Measurements from ENCODE around the gene PRPF19. TPM values are rescaled to one million over a fixed set of nuclear protein-coding genes. Genes with fewer than 3 reads are reported as not detected.

PRPF19 gene
- total RNA-seq, 2 donors from 2014 or later, result 147 to 181 TPM

DNA sequence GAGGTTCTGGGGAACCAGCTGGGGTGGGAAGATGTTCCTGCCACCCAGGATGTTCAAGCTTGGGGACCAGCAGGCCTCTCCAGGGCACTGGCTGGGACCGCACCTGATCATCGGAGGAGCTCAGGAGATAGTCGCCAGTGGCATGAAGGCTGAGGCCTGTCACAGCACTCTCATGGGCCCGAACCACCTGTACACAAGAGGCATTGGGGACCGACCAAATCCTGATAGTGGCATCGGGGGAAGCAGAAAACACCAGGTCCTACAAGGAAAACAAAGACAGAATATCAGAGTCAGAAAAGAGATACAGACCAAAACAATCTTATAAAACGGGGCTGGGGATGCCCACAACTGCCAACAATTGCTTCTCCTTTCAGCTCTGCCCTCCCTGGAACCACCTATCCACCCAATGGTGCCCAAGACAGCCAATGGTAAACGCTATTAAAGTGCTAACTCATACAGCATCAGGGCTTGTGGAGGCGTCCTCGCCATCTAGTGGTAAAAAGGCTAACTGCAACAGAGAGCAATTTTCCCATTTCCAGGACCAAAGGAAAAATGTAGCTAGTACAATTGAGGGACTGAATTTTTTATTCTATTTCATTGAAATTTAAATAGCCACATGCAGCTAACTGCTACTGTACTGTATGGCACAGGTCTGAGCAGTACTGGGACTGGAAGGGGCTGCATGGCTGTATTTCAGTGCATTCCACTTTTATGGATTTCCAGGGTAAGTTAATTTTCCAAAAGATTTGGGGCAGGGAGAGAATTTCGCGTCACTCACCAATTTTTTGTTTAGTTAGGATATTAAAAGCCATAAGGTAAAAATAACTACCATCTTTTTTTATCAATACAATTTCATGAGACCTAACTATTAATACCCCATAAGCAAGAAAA, 7.1 kb downstream of the PRPF19 start:
- Histone ChIP-seq H3K9me3 (no peaks in the 10 kb centered on the region), H3K36me3 (peaks cover 21 to 42% of the 10 kb centered on the region in 2 donors), H3K27ac (peak overlapping the region in 1 of 2 donors; percentile 32), H3K4me3 (no peak overlapping the region), H3K4me1 (replicated peaks) (no peaks in the 10 kb centered on the region), H3K27me3 (replicated peaks; ENCODE audit: insufficient read depth) (no peaks in the 10 kb centered on the region)
- DNase-seq (ENCODE audit: low spot score), result peak; percentile 46
- no peak for TF ChIP-seq POLR2A (IDR thresholded peaks at IDR 0.05)
- TF ChIP-seq POLR2AphosphoS5 (IDR thresholded peaks at IDR 0.05), result peak; percentile 55
- TF ChIP-seq, protein P1, sequence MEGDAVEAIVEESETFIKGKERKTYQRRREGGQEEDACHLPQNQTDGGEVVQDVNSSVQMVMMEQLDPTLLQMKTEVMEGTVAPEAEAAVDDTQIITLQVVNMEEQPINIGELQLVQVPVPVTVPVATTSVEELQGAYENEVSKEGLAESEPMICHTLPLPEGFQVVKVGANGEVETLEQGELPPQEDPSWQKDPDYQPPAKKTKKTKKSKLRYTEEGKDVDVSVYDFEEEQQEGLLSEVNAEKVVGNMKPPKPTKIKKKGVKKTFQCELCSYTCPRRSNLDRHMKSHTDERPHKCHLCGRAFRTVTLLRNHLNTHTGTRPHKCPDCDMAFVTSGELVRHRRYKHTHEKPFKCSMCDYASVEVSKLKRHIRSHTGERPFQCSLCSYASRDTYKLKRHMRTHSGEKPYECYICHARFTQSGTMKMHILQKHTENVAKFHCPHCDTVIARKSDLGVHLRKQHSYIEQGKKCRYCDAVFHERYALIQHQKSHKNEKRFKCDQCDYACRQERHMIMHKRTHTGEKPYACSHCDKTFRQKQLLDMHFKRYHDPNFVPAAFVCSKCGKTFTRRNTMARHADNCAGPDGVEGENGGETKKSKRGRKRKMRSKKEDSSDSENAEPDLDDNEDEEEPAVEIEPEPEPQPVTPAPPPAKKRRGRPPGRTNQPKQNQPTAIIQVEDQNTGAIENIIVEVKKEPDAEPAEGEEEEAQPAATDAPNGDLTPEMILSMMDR (IDR thresholded peaks at IDR 0.05), result peak; percentile 67 to 88 (median 86)
- WGBS, result 62% methylated on average over 12 of the region's 12 CpGs
- intact Hi-C loops (cut with DNase I), result loop anchor here (1.0 to 5.0 kb wide), 2 partner anchors 68 to 122 kb away; no protein-coding TSS in a partner anchor

DNA sequence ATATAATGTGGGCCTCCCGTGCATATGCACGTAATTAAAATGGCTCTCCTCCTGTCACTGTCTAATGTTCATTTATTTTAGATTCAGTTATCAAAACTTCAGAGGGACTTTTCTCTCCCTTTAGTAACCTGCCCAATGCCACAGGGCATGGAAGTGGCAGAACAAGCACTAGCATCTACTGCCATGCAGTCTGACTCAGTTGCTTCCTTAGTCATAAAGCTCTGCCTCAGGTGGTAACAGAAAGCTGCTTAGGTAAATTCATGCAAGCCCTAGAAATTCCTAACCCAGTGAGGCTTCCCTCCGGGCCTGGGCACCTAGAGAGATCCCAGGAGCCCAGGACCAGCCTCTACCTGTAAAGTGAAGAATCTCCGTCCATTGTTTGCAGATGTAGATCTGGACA, 8.9 kb downstream of the PRPF19 start:
- Histone ChIP-seq H3K4me3 (no peak overlapping the region), H3K4me1 (replicated peaks) (peaks cover 3% of the 10 kb centered on the region), H3K27me3 (replicated peaks; ENCODE audit: insufficient read depth) (no peaks in the 10 kb centered on the region), H3K27ac (no peak overlapping the region), H3K36me3 (peaks cover 21 to 34% of the 10 kb centered on the region in 2 donors), H3K9me3 (no peaks in the 10 kb centered on the region)
- intact Hi-C loops (cut with DNase I), result loop anchor here (5.0 kb wide), 1 partner anchor 120 kb away; no protein-coding TSS in a partner anchor
- no peak for DNase-seq (ENCODE audit: low spot score)
- TF ChIP-seq POLR2AphosphoS5 (IDR thresholded peaks at IDR 0.05), result no peak
- no peak for TF ChIP-seq POLR2A (IDR thresholded peaks at IDR 0.05)
- TF ChIP-seq, protein P1 (IDR thresholded peaks at IDR 0.05), result no peak
- 97% methylated on average over 4 of the region's 4 CpGs for WGBS

DNA sequence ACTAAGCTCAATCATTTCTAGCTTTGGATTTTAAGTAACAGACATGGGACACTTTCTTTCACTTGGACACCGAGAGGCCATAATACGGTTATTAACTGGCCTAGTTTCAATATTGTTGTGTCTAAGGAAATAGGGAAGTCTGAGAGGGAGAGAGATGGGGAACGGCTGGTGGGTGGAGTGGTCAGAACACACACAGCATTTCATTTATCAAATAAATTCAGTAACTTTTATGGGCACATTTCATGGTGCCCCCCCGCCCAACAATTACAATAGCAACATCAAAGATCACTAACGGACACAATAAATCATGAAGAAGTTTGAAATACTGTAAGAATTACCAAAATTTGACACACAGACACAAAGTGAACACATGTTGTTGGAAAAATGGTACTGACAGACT, 10.7 kb downstream of the PRPF19 start:
- Histone ChIP-seq H3K36me3 (peaks cover 21 to 23% of the 10 kb centered on the region in 2 donors), H3K27me3 (replicated peaks; ENCODE audit: insufficient read depth) (no peaks in the 10 kb centered on the region), H3K9me3 (no peaks in the 10 kb centered on the region), H3K27ac (no peak overlapping the region), H3K4me1 (replicated peaks) (peaks cover 3% of the 10 kb centered on the region), H3K4me3 (no peak overlapping the region)
- intact Hi-C loops (cut with DNase I), result loop anchor here (5.0 kb wide), 1 partner anchor 118 kb away; no protein-coding TSS in a partner anchor
- no peak for DNase-seq (ENCODE audit: low spot score)
- 79% methylated on average over 5 of the region's 5 CpGs for WGBS
- TF ChIP-seq, protein P1 (IDR thresholded peaks at IDR 0.05), result no peak
- TF ChIP-seq POLR2AphosphoS5 (IDR thresholded peaks at IDR 0.05), result no peak
- no peak for TF ChIP-seq POLR2A (IDR thresholded peaks at IDR 0.05)

DNA sequence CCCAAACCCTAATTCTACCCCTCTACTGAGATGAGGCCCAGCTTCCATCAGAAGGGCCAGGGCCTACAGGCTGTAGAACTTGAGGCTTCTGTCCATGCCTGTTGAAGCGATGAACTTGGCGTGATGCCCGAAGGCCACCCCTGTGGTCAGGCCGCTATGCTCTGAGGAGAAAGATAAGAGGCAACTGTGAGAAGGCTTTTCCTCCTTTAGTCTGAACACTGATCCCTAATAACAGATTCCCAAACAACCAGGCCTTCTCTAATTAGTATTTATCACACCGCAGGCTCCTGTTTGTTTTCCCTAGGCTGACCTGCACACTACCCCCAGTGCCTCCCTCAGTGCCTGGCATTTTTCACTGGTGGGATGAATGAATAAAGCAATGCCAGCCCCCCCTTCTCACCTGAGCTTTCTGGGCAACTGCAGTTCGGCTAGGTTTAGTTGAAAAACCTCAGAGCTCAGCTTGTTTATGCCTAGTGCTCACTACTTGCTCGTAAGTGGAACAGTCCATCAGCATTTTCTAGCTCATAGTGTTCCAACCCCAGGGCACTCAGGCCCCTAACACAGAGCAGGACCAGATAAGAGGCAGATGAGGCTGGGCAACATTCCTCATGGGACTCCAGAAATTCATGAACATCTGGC, 15.2 kb downstream of the PRPF19 start:
- TF ChIP-seq, protein P1 (IDR thresholded peaks at IDR 0.05), result no peak
- TF ChIP-seq POLR2AphosphoS5 (IDR thresholded peaks at IDR 0.05), result no peak
- no peak for TF ChIP-seq POLR2A (IDR thresholded peaks at IDR 0.05)
- peak overlapping the region in 1 of 2 donors; percentile 32 for H3K27ac ChIP-seq

More for the DNA sequence above, 15.2 kb downstream of the PRPF19 start:
- H3K36me3 ChIP-seq, result peaks cover 0 to 3% of the 10 kb centered on the region in 2 donors
- WGBS, result 85% methylated on average over 7 of the region's 7 CpGs
- peaks cover 3% of the 10 kb centered on the region for H3K4me1 ChIP-seq (replicated peaks)
- no peaks in the 10 kb centered on the region for H3K9me3 ChIP-seq
- no peak overlapping the region for H3K4me3 ChIP-seq
- intact Hi-C loops (cut with DNase I), result no loop called here
- no peak for DNase-seq (ENCODE audit: low spot score)
- no peaks in the 10 kb centered on the region for H3K27me3 ChIP-seq (replicated peaks; ENCODE audit: insufficient read depth)
